ENCODE measurements around the gene CANT1. TPM values are rescaled to one million over a fixed set of nuclear protein-coding genes. Genes with fewer than 3 reads are reported as not detected.

The CANT1 gene
- total and polyA plus RNA-seq, 9 of the 15 experiments (the other 6 are each of a cell fraction or from before 2014, with no cell fraction given) = 2.7 to 66.4 (median 22.5) TPM

DNA sequence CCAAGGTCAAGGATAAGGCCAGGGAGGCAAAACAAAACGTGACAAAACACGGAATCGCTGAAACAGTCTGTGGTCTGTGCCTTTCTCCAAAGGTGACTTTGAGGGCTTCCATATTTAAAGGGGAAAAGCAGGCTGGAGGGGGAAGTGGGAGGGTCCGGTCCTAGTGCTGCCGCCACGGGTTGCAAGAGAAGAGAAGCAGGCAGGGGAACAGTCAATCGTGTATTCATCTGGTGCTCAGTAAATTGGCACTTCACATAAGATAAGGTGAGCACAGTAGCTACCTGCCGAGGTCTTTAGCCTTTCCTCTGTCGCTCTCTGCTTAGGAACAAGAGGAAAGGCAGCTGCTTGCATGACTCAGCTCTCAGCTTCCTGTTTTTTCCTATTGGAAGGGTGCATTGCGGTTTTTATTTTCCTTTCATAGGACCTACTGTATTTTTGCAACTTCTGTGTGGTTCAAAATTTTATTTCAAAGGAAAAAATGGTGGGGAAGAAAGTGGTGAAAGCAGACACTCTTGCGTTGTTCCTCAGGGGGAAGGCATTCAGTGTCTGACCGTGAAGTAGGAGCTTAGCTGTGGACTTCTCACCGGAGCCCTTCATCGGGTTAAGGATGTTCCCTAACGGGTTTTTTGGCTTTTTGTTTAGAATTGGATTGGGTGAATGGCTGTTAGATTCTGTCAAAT, 22.8 kb downstream of the CANT1 start (continued):
- TF ChIP-seq BCLAF1 (IDR thresholded peaks at IDR 0.05; ENCODE audit: borderline replicate concordance in 1 of 2, control insufficient read depth in 1 of 2, low read depth in 2 of 2, low read length in 1 of 2) (no peak), PURB (CRISPR knock-in tag; IDR thresholded peaks at IDR 0.05; ENCODE audit: low read depth) (no peak), HDAC2 (IDR thresholded peaks at IDR 0.05) (no peak; the same call in 1 of the 2 replicates), ZNF445 (CRISPR knock-in tag; IDR thresholded peaks at IDR 0.05; ENCODE audit: low read depth) (no peak), PHF21A (IDR thresholded peaks at IDR 0.05; ENCODE audit: borderline replicate concordance, low read depth) (no peak), FOXJ3 (CRISPR knock-in tag; IDR thresholded peaks at IDR 0.05) (no peak), SRSF7 (optimal IDR thresholded peaks at IDR 0.05; ENCODE audit: low read depth, low read length) (no peak), ZNF592 (IDR thresholded peaks at IDR 0.05) (peak; percentile 7; the same call in 1 of the 2 replicates), ZNF146 (CRISPR knock-in tag; IDR thresholded peaks at IDR 0.05; ENCODE audit: unreplicated experiment) (no peak), MTF1 (CRISPR knock-in tag; IDR thresholded peaks at IDR 0.05; ENCODE audit: borderline replicate concordance) (no peak), RCOR1 (IDR thresholded peaks at IDR 0.05; ENCODE audit: borderline replicate concordance in 1 of 2, low read depth in 2 of 2, low read length in 2 of 2) (peak in 1 of 2 experiments; percentile 34; a peak in 1 of 4 replicates), ZNF57 (CRISPR knock-in tag; IDR thresholded peaks at IDR 0.05) (no peak), ZNF707 (CRISPR knock-in tag; conservative IDR thresholded peaks at IDR 0.05) (no peak), HNRNPLL (IDR thresholded peaks at IDR 0.05; ENCODE audit: low read depth, low read length, poor library complexity, severe bottlenecking) (no peak), RBM14 (IDR thresholded peaks at IDR 0.05; ENCODE audit: borderline replicate concordance, insufficient read depth, low read depth, low read length) (no peak), KLF1 (tag; IDR thresholded peaks at IDR 0.05) (no peak), PYGO2 (tag; IDR thresholded peaks at IDR 0.05) (peak; percentile 36; the same call in 1 of the 2 replicates), ZFP30 (CRISPR knock-in tag; IDR thresholded peaks at IDR 0.05; ENCODE audit: borderline replicate concordance) (no peak)
- TF ChIP-seq, protein P1, sequence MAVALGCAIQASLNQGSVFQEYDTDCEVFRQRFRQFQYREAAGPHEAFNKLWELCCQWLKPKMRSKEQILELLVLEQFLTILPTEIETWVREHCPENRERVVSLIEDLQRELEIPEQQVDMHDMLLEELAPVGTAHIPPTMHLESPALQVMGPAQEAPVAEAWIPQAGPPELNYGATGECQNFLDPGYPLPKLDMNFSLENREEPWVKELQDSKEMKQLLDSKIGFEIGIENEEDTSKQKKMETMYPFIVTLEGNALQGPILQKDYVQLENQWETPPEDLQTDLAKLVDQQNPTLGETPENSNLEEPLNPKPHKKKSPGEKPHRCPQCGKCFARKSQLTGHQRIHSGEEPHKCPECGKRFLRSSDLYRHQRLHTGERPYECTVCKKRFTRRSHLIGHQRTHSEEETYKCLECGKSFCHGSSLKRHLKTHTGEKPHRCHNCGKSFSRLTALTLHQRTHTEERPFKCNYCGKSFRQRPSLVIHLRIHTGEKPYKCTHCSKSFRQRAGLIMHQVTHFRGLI (CRISPR knock-in tag; IDR thresholded peaks at IDR 0.05) = no peak
